K562 (cell line): ENCODE measurements around the gene NSMCE1. TPM values are rescaled to one million over a fixed set of nuclear protein-coding genes. Genes with fewer than 3 reads are reported as not detected.

ENCODE experiments used
- ATAC-seq: fragments of 200-7000 bp; cut with Tn5 transposase; 3 replicates; pipeline ENCODE4 v1.9.1; 2020; ENCODE audit warnings: moderate library complexity
- BruUV-seq: library from RNA; stranded (reverse); fragments of 400-500 nt; replicated peaks from 2 replicates; lab custom pipeline; 2021; lab: Mats Ljungman, UMichigan
- CTCF ChIA-PET: fragments of 300-600 bp; formaldehyde crosslinking; extraction: SDS; loops from one replicate; lab custom pipeline; 2021; ENCODE audit warnings: low intra/inter-chr PET ratio; lab: Yijun Ruan, JAX
- POLR2A ChIA-PET: fragments of 300-600, 350-650 bp; sonication (Branson Sonifier 250); formaldehyde crosslinking; extraction: SDS; loops from one replicate; lab custom pipeline; 2021; ENCODE audit warnings: antibody characterized with exemption, inconsistent platforms; lab: Yijun Ruan, JAX
- DNase-seq, 4 experiments: peaks; one replicate each; pipeline versions ENCODE4 v3.0.0 to v3.0.0-alpha.2; 2011 to 2018; ENCODE audit warnings: low spot score in 3 of 4, mixed read lengths in 3 of 4; ENCODE audit errors: extremely low read depth in 1 of 4
- FAIRE-seq: peaks from 2 replicates; lab custom pipeline; 2011; peaks lifted over from hg19 to GRCh38; lab: Jason Lieb, UNC
- H2AFZ ChIP-seq: 2 replicates; pipeline ENCODE4 v1.6.0; 2011; ENCODE audit warnings: low read depth, low read length, control low read depth, inconsistent platforms
- H3K27ac ChIP-seq: fragments of 200-600 bp; 3 replicates; pipeline ENCODE4 v1.8.0; 2011; ENCODE audit warnings: low read depth, mild to moderate bottlenecking, control low read depth, inconsistent platforms, low read length, moderate library complexity, mixed read lengths; ENCODE audit errors: extremely low read depth
- H3K27me3 ChIP-seq, 2 experiments: fragments of 300-600 bp in 1 of 2; 2 replicates in 1 of 2; 3 replicates in 1 of 2; pipeline versions ENCODE4 v1.6.0 to v1.8.0; 2011; ENCODE audit warnings: inconsistent platforms in 2 of 2, low read length in 2 of 2, mild to moderate bottlenecking in 1 of 2, mixed read lengths in 1 of 2, moderate library complexity in 1 of 2; ENCODE audit not compliant: control insufficient read depth in 2 of 2, insufficient read depth in 2 of 2
- H3K36me3 ChIP-seq: fragments of 300-600 bp; 3 replicates; pipeline ENCODE4 v1.8.0; 2011; ENCODE audit warnings: mild to moderate bottlenecking, low read length, inconsistent platforms; ENCODE audit not compliant: control insufficient read depth, insufficient read depth
- H3K4me1 ChIP-seq, 2 experiments: fragments of 200-600 bp in 1 of 2; replicated peaks in 1 of 2; 2 replicates in 1 of 2; 3 replicates in 1 of 2; pipeline versions ENCODE4 v1.5.1 to v1.8.0; 2011; ENCODE audit warnings: inconsistent platforms in 2 of 2, low read length in 2 of 2, mild to moderate bottlenecking in 1 of 2, mixed read lengths in 1 of 2, moderate library complexity in 1 of 2; ENCODE audit not compliant: control insufficient read depth in 2 of 2, insufficient read depth in 2 of 2
- H3K4me2 ChIP-seq: 2 replicates; pipeline ENCODE4 v1.6.1; 2011; ENCODE audit warnings: low read length, control low read depth, inconsistent platforms, mixed read lengths; ENCODE audit not compliant: insufficient read depth
- H3K4me3 ChIP-seq: fragments of 200-600 bp; sonication (generic), shearing (Covaris generic); 2 replicates; pipeline ENCODE4 v1.5.1; 2016; ENCODE audit warnings: control low read depth, inconsistent platforms
- H3K79me2 ChIP-seq: fragments of 200-600 bp; 3 replicates; pipeline ENCODE4 v1.8.0; 2011; ENCODE audit warnings: low read length, inconsistent platforms; ENCODE audit not compliant: control insufficient read depth, insufficient read depth
- H3K9ac ChIP-seq, 2 experiments: 2 replicates each; pipeline versions ENCODE4 v1.6.0 to v1.6.1; 2011; ENCODE audit warnings: low read depth in 2 of 2, low read length in 2 of 2, control low read depth in 1 of 2, inconsistent platforms in 1 of 2, mild to moderate bottlenecking in 1 of 2, mixed read lengths in 1 of 2; ENCODE audit not compliant: insufficient read depth in 1 of 2
- H3K9me1 ChIP-seq: one replicate; pipeline ENCODE4 v1.6.0; 2011; ENCODE audit warnings: inconsistent platforms, mild to moderate bottlenecking, low read length, moderate library complexity; ENCODE audit not compliant: control insufficient read depth, insufficient read depth
- H3K9me3 ChIP-seq: replicated peaks from 2 replicates; pipeline ENCODE4 v1.5.1; 2011; ENCODE audit warnings: low read depth, low read length, inconsistent platforms; ENCODE audit not compliant: control insufficient read depth, insufficient read depth
- H4K20me1 ChIP-seq: replicated peaks from 2 replicates; pipeline ENCODE4 v1.6.1; 2011; ENCODE audit warnings: low read length, inconsistent platforms, mixed read lengths; ENCODE audit not compliant: control insufficient read depth, insufficient read depth
- BMI1 ChIP-seq: fragments of 150-350 bp; IDR thresholded peaks from 2 replicates; pipeline ENCODE4 v1.6.1; 2014; ENCODE audit warnings: low read length
- CBX2 ChIP-seq: fragments of 200-600 bp; sonication (generic); IDR thresholded peaks from one replicate; pipeline ENCODE4 v1.6.1; 2012; ENCODE audit warnings: mild to moderate bottlenecking, low read length, inconsistent platforms; ENCODE audit not compliant: insufficient read depth, poor library complexity, severe bottlenecking
- DPF2 ChIP-seq: fragments of 450-650 bp; IDR thresholded peaks from 2 replicates; pipeline ENCODE4 v1.6.1; 2016
- EGR1 ChIP-seq: fragments of 450-650 bp; conservative IDR thresholded peaks from 2 replicates; pipeline ENCODE4 v1.6.1; 2017; ENCODE audit warnings: mild to moderate bottlenecking
- KLF13 ChIP-seq: fragments of 450-650 bp; IDR thresholded peaks from 2 replicates; pipeline ENCODE4 v1.6.1; 2016; ENCODE audit warnings: missing genetic modification characterization, low read depth, mild to moderate bottlenecking, missing compliant biosample characterization, moderate library complexity, borderline replicate concordance
- NONO ChIP-seq, 2 experiments: fragments of 200-400 bp in 1 of 2; fragments of 450-650 bp in 1 of 2; formaldehyde crosslinking in 1 of 2; IDR thresholded peaks; 2 replicates each; pipeline ENCODE4 v1.6.1; 2017; ENCODE audit warnings: low read depth in 2 of 2, mild to moderate bottlenecking in 2 of 2, moderate library complexity in 2 of 2, low read length in 1 of 2
- RAD51 ChIP-seq: fragments of 450-650 bp; IDR thresholded peaks from 2 replicates; pipeline ENCODE4 v1.7.1; 2016; ENCODE audit warnings: low read depth, mild to moderate bottlenecking, borderline replicate concordance
- SMARCB1 ChIP-seq: IDR thresholded peaks from 2 replicates; pipeline ENCODE4 v1.6.1; 2011; ENCODE audit warnings: improper control_type of control experiment, low read depth; ENCODE audit not compliant: insufficient read length
- TAF7 ChIP-seq: fragments of 450-650 bp; IDR thresholded peaks from 2 replicates; pipeline ENCODE4 v1.6.1; 2016; ENCODE audit warnings: missing genetic modification characterization, missing compliant biosample characterization
- TARDBP ChIP-seq: fragments of 450-650 bp; IDR thresholded peaks from 2 replicates; pipeline ENCODE4 v1.6.1; 2016
- THRA ChIP-seq: fragments of 450-650 bp; IDR thresholded peaks from 2 replicates; pipeline ENCODE4 v1.6.1; 2017; ENCODE audit warnings: mild to moderate bottlenecking, moderate library complexity
- ZBTB2 ChIP-seq: fragments of 450-650 bp; IDR thresholded peaks from 2 replicates; pipeline ENCODE4 v1.6.1; 2016; ENCODE audit warnings: antibody characterized with exemption
- ZNF124 ChIP-seq: sonication (generic); formaldehyde crosslinking; IDR thresholded peaks from 2 replicates; pipeline ENCODE4 v1.8.1; 2022; ENCODE audit warnings: missing genetic modification reagents
- ZNF444 ChIP-seq: fragments of 250-450 bp; sonication (Bioruptor Pico); IDR thresholded peaks from 2 replicates; pipeline ENCODE4 v1.4.0; 2020; ENCODE audit warnings: mild to moderate bottlenecking, moderate library complexity
- ZNF75A ChIP-seq: fragments of 450-650 bp; formaldehyde crosslinking; IDR thresholded peaks from 2 replicates; pipeline ENCODE4 v1.4.0; 2020; ENCODE audit warnings: mild to moderate bottlenecking
- in situ Hi-C: fragments of 300-500 bp; cut with MboI; formaldehyde crosslinking; loops from 4 replicates; pipeline ENCODE4 v1.15.0; 2018; ENCODE audit warnings: inconsistent platforms, mixed read lengths
- intact Hi-C: fragments of 100-400 bp; cut with micrococcal nuclease; formaldehyde crosslinking; loops from 2 replicates; pipeline ENCODE4 v1.14.2; 2022
- polyA plus RNA-seq, 8 experiments: library from polyadenylated mRNA; depleted of rRNA in 4 of 8; stranded (reverse) in 5 of 8; unstranded in 3 of 8; fragments of >200 nt; fragmentation: Nextera tagmentation in 2 of 8; fragmentation: Illumina TruSeq in 1 of 8; extraction: Ambion mirVana in 2 of 8; extraction: Trizol in 1 of 8; gene quantifications; 2 replicates each; pipeline versions ENCODE4 v1.2.1 to v1.2.3, GENCODE V29; 2011 to 2014; ENCODE audit warnings: inconsistent platforms in 1 of 8, missing spikeins in 1 of 8
- total RNA-seq, 7 experiments: library from RNA; depleted of rRNA in 6 of 7; stranded (reverse); fragments of >200 nt in 6 of 7; fragmentation: Illumina TruSeq in 2 of 7; extraction: Trizol in 2 of 7; gene quantifications; 2 replicates each; pipeline versions ENCODE4 v1.2.1 to v1.2.3, GENCODE V29; 2011 to 2021; ENCODE audit warnings: low replicate concordance in 1 of 7
- TF ChIP-seq, protein P1 (sequence below): fragments of 200-400 bp; formaldehyde crosslinking; IDR thresholded peaks from 2 replicates; pipeline ENCODE4 v1.6.1; 2017; ENCODE audit warnings: mild to moderate bottlenecking, low read depth, low read length, moderate library complexity
- TF ChIP-seq, protein P2 (sequence below): sonication (generic); formaldehyde crosslinking; IDR thresholded peaks from 2 replicates; pipeline ENCODE4 v1.8.0; 2022; ENCODE audit warnings: mild to moderate bottlenecking, missing genetic modification reagents

NSMCE1 gene
- total and polyA plus RNA-seq, 9 of the 15 experiments (the other 6 are each of a cell fraction or from before 2014, with no cell fraction given): 52.1 to 163 (median 61.5) TPM

- TF ChIP-seq THRA (no peak), ZNF124 (CRISPR knock-in tag) (no peak), ZNF75A (CRISPR knock-in tag) (no peak), DPF2 (no peak)
- TF ChIP-seq, protein P1, sequence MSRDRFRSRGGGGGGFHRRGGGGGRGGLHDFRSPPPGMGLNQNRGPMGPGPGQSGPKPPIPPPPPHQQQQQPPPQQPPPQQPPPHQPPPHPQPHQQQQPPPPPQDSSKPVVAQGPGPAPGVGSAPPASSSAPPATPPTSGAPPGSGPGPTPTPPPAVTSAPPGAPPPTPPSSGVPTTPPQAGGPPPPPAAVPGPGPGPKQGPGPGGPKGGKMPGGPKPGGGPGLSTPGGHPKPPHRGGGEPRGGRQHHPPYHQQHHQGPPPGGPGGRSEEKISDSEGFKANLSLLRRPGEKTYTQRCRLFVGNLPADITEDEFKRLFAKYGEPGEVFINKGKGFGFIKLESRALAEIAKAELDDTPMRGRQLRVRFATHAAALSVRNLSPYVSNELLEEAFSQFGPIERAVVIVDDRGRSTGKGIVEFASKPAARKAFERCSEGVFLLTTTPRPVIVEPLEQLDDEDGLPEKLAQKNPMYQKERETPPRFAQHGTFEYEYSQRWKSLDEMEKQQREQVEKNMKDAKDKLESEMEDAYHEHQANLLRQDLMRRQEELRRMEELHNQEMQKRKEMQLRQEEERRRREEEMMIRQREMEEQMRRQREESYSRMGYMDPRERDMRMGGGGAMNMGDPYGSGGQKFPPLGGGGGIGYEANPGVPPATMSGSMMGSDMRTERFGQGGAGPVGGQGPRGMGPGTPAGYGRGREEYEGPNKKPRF: no peak
- TF ChIP-seq, all 486 proteins: peak for 0
Measured at GRCh38 chr16:27291106-27291505, 22.5 kb upstream of the NSMCE1 start (continued).

DNA sequence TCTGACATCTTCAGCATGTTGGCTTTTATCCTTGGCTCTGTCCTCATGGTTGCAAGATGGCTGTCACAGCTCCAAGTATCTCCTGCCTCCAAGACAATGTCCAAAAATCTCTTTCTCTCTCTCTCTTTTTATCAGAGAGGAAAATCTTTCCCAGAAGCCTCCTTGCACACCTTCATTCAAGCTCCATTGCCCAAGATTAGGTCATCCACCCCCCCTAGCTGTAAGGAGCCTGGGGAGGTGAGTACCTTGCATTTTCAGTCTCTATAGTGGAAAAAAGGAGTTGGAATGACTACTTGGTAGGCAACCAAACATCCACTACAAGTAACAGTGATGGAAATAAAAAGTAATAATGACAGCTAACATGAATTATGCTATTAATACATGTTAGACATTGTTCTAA lies 22.0 kb upstream of the NSMCE1 start:
- no peaks in the 10 kb centered on the region for H3K9me1 ChIP-seq
- no TSS peak for BruUV-seq
- no peak overlapping the region for H3K4me3 ChIP-seq
- intact Hi-C loops: no loop called here
- ChIA-PET POLR2A (interaction anchor here (1.1 kb wide), 1 partner anchor 22 kb away, joined by 3 read pairs; the partner anchor contains the start of gene NSMCE1), CTCF (no interaction called here)
- DNase-seq (no peak), FAIRE-seq (no peak), ATAC-seq (no peak)
- peaks cover 0 to 2% of the 10 kb centered on the region in 2 experiments; a peak in 1 of 5 replicates for H3K4me1 ChIP-seq
- no peaks in the 10 kb centered on the region for H3K79me2 ChIP-seq
- no peak overlapping the region for H3K27ac ChIP-seq
- no peak overlapping the region for H2AFZ ChIP-seq
- peaks cover 2 to 6% of the 10 kb centered on the region in 2 experiments; a peak in 3 of 5 replicates for H3K27me3 ChIP-seq
- no peak overlapping the region for H3K4me2 ChIP-seq
- no peak overlapping the region for H3K9ac ChIP-seq
- H3K9me3 ChIP-seq: no peaks in the 10 kb centered on the region
- in situ Hi-C loops: no loop called here
- H4K20me1 ChIP-seq: no peaks in the 10 kb centered on the region
- H3K36me3 ChIP-seq: no peaks in the 10 kb centered on the region
- TF ChIP-seq TAF7 (tag): no peak
- no peak for TF ChIP-seq ZNF444 (CRISPR knock-in tag)
- TF ChIP-seq, protein P2, sequence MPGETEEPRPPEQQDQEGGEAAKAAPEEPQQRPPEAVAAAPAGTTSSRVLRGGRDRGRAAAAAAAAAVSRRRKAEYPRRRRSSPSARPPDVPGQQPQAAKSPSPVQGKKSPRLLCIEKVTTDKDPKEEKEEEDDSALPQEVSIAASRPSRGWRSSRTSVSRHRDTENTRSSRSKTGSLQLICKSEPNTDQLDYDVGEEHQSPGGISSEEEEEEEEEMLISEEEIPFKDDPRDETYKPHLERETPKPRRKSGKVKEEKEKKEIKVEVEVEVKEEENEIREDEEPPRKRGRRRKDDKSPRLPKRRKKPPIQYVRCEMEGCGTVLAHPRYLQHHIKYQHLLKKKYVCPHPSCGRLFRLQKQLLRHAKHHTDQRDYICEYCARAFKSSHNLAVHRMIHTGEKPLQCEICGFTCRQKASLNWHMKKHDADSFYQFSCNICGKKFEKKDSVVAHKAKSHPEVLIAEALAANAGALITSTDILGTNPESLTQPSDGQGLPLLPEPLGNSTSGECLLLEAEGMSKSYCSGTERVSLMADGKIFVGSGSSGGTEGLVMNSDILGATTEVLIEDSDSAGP: no peak
- TF ChIP-seq NONO (IDR thresholded peaks at IDR 0.05; ENCODE audit: low read depth in 2 of 2, low read length in 1 of 2): no peak
- no peak for TF ChIP-seq CBX2
- TF ChIP-seq BMI1: no peak
- no peak for TF ChIP-seq KLF13 (tag)
- no peak for TF ChIP-seq TARDBP
- no peak for TF ChIP-seq SMARCB1
- no peak for TF ChIP-seq RAD51
- no peak for TF ChIP-seq ZBTB2
- TF ChIP-seq EGR1: no peak
